Measurements from ENCODE around the gene RELN. TPM values are rescaled to one million over a fixed set of nuclear protein-coding genes. Genes with fewer than 3 reads are reported as not detected.

RELN gene
- total RNA-seq, 1 donor from 2014 or later: 0.44 TPM

DNA sequence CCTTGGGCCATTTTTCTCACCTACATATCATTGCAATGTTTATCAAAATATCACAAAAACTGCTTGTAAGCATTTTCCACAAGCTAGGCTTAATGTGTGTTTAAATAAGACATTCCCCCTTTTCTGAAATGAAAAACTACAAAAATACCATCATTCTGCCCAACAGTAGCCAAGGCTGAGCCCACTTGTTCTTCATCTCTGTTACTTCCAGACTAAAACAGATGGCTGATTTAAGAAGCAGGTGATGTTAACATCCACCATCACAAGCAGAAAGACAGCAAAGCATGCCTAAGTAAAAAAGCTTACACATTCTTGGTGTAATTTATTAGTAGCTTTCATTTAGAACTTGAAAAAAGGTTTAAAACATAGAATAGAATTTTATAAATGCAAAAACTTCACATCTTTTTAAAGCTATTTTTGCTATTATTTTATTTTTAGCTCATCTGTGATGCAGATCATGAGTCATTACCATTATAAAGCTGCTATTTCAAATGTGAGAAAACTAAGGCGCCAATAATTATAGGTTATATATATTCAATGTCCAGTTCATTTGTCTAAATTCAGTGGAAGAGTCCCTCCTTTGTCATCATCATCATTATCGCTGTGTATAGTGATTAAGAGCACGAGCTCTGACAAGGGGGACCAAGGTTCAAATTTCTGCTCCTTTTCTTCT, 109.4 kb downstream of the RELN start:
- peaks cover 7% of the 10 kb centered on the region for H3K9me3 ChIP-seq (replicated peaks)
- no peak overlapping the region for H3K4me3 ChIP-seq
- no peaks in the 10 kb centered on the region for H3K27me3 ChIP-seq (ENCODE audit: low read depth)
- intact Hi-C loops (cut with micrococcal nuclease): no loop called here
- H3K4me1 ChIP-seq: no peaks in the 10 kb centered on the region
- DNase-seq: no peak
- TF ChIP-seq, protein P1, sequence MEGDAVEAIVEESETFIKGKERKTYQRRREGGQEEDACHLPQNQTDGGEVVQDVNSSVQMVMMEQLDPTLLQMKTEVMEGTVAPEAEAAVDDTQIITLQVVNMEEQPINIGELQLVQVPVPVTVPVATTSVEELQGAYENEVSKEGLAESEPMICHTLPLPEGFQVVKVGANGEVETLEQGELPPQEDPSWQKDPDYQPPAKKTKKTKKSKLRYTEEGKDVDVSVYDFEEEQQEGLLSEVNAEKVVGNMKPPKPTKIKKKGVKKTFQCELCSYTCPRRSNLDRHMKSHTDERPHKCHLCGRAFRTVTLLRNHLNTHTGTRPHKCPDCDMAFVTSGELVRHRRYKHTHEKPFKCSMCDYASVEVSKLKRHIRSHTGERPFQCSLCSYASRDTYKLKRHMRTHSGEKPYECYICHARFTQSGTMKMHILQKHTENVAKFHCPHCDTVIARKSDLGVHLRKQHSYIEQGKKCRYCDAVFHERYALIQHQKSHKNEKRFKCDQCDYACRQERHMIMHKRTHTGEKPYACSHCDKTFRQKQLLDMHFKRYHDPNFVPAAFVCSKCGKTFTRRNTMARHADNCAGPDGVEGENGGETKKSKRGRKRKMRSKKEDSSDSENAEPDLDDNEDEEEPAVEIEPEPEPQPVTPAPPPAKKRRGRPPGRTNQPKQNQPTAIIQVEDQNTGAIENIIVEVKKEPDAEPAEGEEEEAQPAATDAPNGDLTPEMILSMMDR (IDR thresholded peaks at IDR 0.05; ENCODE audit: borderline replicate concordance): no peak
- no peak overlapping the region for H3K27ac ChIP-seq (replicated peaks)
- no peaks in the 10 kb centered on the region for H3K36me3 ChIP-seq

- no peak for DNase-seq
- no peaks in the 10 kb centered on the region for H3K4me1 ChIP-seq
- H3K27me3 ChIP-seq (ENCODE audit: low read depth): no peaks in the 10 kb centered on the region
- TF ChIP-seq, protein P1 (IDR thresholded peaks at IDR 0.05; ENCODE audit: borderline replicate concordance): no peak
- H3K4me3 ChIP-seq: no peak overlapping the region
- H3K9me3 ChIP-seq (replicated peaks): peaks cover under 1% of the 10 kb centered on the region
- no peaks in the 10 kb centered on the region for H3K36me3 ChIP-seq
- intact Hi-C loops (cut with micrococcal nuclease): no loop called here
- H3K27ac ChIP-seq (replicated peaks): no peak overlapping the region
Observed at GRCh38 chr7:103879411-103879810, 110.0 kb downstream of the RELN start.

GRCh38 chr7:103877565-103877964, 111.9 kb downstream of the RELN start:
- no peak for DNase-seq
- intact Hi-C loops (cut with micrococcal nuclease): no loop called here
- TF ChIP-seq, protein P1 (IDR thresholded peaks at IDR 0.05; ENCODE audit: borderline replicate concordance): no peak

DNA sequence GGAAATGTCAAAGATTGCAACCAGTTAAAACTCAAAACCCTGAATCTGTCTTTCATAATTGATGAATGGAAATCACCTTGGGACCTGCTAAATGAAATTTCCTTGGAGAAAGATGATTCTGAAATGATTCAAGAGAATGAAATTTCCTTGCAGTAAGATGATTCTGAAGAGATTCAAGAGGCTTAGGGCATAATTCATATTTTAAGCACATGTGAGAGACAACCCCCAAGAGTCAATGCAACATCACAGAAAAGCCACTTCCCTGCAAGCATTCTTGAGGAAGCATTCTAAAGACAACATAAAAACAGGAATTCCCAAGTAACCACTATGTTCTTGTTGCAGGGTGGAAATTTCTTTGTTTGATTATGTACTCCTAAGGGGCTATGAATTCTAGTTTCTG, 113.7 kb downstream of the RELN start:
- intact Hi-C loops (cut with micrococcal nuclease): no loop called here
- no peak for DNase-seq
- Histone ChIP-seq H3K27ac (replicated peaks) (no peak overlapping the region), H3K4me3 (no peak overlapping the region), H3K36me3 (no peaks in the 10 kb centered on the region), H3K9me3 (replicated peaks) (no peaks in the 10 kb centered on the region), H3K27me3 (ENCODE audit: low read depth) (no peaks in the 10 kb centered on the region), H3K4me1 (no peaks in the 10 kb centered on the region)
- TF ChIP-seq, protein P1 (IDR thresholded peaks at IDR 0.05; ENCODE audit: borderline replicate concordance): no peak

More at GRCh38 chr7:103877565-103877964, 111.9 kb downstream of the RELN start:
- H3K9me3 ChIP-seq (replicated peaks): no peaks in the 10 kb centered on the region
- H3K27me3 ChIP-seq (ENCODE audit: low read depth): no peaks in the 10 kb centered on the region
- H3K4me1 ChIP-seq: no peaks in the 10 kb centered on the region
- no peak overlapping the region for H3K4me3 ChIP-seq
- H3K36me3 ChIP-seq: no peaks in the 10 kb centered on the region
- no peak overlapping the region for H3K27ac ChIP-seq (replicated peaks)

- intact Hi-C loops (cut with micrococcal nuclease): no loop called here
- Histone ChIP-seq H3K9me3 (replicated peaks) (no peaks in the 10 kb centered on the region), H3K27ac (replicated peaks) (no peak overlapping the region), H3K4me3 (no peak overlapping the region), H3K27me3 (ENCODE audit: low read depth) (no peaks in the 10 kb centered on the region), H3K36me3 (no peaks in the 10 kb centered on the region), H3K4me1 (no peaks in the 10 kb centered on the region)
- DNase-seq: no peak
- TF ChIP-seq, protein P1 (IDR thresholded peaks at IDR 0.05; ENCODE audit: borderline replicate concordance): no peak
Observed at GRCh38 chr7:103871473-103871872, 118.0 kb downstream of the RELN start.
